OCI-M2 (cell line): ENCODE measurements around the gene RNH1.
A peak's percentile ranks its signal among the peaks of the same experiment; 100 is the strongest.

ENCODE experiments used
- DNase-seq: peaks from one replicate; lab custom pipeline; 2025; ENCODE audit not compliant: unreplicated experiment; lab: John Stamatoyannopoulos, UW

The RNH1 gene

DNA sequence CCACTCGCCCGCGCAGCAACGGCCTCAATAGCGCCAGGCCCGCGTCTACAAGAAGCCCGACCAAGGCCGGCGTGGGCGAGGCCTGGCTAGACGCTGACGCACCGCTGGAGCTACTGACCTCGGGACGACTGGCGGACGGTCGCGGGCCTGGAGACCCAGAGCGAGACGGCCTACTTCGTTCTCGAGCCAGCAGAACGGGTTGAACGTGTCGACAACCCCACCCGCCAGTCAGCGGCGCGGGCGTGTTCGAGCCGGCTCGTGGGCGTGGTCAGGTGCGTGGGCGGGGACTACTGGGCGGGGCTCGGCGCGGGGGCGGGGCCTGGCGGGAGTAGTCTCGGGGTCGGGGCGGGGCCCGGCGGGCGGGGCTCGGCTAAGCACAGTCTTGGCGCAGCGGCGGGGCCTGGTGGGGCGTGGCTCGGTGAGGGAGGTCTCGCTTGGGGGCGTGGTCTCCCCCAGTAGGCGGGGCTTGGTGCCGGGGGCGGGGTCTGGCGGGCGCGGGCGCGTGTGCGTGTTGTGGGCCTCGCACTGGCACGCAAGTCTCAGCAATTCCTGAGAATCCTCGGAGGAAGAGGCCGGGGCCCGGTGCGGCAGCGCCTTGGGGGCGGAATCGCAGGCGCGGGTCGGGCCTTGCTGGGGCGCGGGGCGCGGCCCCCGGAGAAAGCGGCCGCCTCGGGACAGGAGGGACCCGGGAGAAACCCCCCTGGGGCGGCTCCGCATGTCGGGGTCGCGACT lies at the start of gene RNH1:
Gene RNH1 (minus strand): TSS at position 248 of the 732 bp plus-strand sequence. CDS start 5,080 bp downstream, outside the sequence.
- DNase-seq: peak; percentile 60

DNA sequence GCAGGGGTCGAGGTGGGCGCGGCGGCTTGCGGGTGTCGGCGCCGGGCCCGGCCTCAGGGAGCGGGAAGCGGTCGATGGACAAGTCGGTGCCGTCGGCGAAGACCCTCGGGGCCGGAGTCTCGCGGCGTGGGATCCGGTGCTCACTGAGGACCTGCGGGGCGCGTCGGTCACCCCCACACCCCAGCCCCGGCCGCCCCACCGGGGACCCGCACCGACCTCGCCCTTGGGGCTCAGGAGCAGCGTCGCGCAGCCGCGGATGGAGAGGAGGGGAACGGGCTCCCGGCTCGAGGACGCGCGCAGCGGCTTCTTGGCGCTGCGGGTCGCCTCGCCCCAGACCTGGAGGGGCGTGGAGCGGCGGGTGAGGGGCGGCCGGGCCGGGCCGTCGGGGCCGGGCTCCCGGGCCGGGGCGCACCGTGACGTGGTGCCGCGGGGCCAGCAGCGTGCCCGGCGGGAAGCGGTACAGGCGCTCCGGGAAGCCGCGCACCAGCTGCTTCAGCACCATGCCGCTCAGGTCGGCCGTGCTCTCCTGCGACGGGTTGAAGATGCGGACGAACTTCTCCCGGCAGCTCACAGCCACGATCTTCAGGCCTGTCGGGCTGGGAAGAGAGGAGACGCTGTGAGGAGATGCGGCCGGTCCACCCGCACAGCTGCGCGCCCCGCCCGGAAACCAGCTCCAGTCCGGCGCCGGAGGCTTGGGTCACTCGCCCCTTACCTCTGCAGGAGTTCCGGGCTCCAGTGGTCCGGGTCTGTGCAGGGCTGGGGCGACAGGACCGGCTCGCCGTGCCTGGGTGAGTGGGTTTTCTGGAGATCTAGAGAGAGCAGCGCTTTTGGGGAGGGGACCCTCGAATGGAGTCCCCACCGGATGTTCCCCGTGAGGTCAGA lies 49.0 kb upstream of the RNH1 start:
- no peak for DNase-seq

DNA sequence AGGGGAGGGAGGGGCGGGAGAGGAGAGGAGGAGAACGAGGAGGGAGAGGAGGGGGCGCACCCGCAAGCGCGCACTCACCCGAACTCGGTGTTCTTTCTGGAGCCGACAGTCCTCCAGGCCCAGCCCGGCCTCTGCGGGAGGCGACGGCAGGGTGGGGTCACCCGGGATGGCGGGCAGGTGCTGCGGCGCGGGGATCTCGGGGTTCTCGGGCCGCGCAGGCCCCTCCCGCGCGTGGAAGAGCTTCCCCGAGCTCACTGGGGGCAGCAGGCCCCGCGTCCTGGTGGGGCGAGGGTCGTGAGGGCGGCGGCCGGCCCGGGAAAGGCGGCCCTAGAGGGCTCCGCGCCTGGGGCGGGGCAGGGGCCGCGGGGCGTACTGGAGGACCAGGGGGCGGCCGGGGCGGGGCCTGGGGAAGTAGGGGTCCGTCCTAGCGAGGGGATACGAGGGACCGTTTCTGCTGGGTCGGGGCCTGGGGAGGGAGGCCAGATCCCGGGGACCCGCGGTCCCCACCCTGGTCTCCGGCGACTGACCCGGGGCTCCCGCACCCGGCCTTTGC lies 48.3 kb upstream of the RNH1 start:
- no peak for DNase-seq

DNA sequence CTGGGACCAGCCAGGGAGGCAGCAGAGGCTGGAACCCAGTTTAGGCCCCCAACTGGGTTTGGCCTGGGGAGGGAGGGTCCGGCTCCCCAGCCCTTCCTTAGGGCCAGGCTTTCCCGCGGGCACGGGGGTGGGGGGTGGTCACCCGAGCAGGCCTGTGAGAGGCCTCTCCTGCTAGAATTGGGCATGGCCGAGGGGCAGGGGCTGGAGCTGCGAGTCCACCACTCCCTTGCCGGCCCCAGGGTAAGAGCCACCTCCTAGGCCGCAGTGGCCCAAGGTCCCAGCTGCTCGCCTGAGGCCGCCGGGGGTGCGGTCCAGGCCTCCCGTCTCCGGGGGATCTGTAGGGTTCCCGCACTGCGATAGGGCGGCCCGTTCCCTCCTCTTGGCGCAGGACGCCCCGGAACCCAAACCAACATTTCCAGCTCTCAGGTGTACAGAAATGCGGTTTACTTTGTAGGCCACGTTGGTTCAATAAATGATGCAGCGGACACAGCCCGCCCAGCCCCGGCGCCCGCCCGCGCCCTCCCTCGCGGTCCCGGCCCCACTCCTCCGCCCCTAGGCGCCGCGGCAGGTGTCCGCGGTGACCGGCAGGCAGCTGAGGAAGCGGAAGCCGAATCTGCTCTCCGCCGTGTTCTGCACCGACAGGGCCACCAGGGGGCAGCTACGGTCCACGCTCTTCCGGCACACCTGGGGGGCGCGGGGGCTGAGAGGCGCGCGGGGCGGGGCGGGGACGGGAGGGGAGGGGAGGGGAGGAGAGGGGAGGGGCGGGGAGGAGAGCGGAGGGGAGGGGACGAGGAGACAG lies 47.6 kb upstream of the RNH1 start:
- no peak for DNase-seq

DNA sequence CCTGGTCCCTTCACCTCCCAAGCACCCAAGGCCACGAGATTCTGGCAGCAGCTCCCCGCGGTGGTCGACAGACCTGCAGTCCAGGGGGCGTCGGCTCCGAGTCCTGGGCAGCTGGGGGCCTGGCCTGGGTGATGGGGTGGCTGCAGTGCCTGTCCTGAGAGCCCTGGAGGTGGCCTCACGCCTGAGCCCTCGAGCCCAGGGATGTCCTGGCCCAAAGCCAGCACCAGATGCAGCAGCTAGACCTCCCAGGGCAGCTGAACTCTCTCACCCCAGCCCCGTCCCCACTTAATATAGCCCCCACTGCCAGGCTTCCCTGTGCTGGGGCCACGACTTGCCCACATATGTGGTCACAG lies 46.9 kb upstream of the RNH1 start:
- no peak for DNase-seq

DNA sequence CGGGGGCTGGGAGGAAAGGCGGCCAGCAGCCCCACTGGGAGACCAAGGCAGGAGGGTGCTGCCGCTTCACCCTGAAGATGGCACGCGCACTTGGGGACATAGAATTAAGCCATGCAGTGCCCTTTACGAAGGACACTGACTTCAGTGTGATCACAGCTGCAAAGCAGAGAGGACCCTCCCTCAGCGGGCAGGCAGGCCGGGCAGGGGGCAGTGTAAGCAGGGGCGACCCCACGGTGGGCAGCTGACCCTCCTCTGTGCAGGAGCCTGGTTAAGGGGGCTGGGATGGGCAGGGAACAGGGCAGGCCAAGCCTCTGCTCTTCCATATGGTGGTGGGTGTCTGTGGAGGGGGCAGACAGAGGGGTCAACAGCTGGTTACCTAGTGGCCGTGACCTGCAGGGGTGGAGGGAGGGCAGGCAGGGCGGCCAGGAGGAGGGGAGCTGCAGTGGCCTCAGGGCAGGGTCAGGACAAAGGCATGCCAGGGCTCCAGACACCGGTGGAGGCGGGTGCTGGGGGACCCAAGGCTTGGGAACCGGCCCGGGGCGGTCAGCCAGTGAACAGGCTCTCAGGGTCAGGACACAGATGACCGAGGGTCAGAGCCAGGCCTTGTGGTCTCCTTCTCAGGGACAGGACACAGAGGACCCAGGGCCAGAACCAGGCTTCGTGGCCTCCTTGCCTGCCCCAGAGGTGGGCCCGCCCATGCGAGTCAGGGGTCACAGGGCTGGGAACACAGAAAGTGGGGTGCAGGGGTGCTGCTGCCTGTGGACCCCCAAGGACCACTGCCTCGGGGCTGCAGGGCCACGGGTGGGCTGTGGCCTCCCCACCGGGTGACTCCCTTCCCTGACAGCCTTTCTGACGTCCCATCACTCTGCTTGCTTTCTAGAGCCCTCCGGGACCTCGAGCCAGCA lies 46.3 kb upstream of the RNH1 start:
- no peak for DNase-seq

DNA sequence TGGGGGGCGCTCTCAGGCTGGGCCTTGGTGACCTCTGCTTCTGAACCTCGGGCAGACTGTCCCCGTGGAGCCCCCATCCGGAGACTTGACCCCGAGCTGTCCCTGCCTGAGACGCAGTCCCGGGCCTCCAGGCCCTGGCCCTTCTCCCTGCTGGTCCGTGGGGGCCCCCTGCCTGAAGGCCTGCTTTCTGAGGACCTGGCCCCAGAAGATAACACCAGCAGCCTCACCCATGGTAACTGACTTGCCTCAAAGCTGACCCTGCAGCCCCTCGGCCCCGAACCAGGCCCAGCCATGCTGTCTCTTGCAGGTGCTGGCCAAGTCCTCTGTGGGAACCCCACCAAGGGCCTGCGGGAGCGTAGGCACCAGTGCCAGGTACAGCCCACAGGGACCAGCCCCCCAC lies 44.6 kb upstream of the RNH1 start:
- DNase-seq: no peak

DNA sequence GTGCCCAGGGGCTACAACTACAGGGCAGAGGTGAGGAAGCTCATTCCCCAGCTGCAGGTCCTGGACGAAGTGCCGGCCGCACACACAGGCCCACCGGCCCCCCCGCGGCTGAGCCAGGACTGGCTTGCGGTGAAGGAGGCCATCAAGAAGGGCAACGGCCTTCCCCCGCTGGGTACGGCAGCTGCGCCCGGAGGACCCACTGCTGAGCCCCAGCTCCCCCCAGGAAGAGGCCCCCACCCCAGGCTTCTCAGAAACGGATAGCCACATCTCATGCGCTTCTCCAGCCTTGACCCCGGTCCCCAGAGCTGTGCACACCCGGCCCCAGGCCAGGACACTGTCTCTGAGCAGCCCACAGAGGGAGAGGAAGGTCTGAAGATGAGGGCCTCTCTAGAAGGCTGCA lies 44.1 kb upstream of the RNH1 start:
- DNase-seq: no peak

DNA sequence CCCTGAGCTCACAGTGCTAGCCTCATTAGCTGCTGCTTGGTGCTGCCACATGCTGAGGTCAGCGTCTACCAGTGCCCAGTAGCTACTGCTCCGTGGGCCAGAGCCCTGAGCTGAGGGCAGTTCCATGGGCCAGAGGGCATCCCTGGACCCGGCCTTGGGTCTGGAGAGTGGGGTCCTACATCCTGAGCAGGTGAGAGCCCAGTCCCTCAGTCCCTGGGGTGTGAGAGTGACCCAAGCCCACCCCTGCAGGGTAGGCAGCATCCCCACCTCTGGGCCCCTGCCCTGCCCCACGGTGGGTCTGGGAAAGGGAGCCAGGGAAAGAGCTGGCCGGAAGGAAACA lies 43.7 kb upstream of the RNH1 start:
- no peak for DNase-seq

DNA sequence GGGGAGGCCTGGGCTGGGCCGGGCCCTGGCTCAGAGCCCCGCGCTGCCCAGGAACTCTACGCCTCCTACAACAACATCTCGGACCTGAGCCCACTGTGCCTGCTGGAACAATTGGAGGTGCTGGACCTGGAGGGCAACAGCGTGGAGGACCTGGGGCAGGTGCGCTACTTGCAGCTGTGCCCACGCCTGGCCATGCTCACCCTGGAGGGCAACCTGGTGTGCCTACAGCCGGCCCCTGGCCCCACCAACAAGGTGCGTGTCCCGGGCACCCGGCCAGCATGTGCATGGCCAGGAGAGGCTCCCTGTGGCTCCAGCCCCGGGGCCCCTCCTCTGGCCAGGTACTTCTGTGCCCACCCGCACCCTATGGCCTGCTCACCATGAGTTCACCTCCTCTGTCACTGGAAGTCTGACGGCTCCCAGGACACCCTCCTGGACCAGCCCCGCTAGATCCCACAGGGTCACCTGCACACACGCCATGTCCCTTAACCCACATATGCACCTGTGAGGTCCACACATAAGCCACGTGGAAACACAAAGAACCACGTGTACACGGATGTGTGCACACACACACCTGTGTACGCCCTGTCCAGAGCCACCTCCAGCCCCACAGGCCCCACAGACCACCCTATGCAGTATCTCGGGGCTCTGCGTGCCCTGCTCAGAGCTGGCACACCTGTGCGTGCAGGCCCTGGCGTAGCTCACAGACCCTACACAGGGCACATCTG lies 43.1 kb upstream of the RNH1 start:
- no peak for DNase-seq

DNA sequence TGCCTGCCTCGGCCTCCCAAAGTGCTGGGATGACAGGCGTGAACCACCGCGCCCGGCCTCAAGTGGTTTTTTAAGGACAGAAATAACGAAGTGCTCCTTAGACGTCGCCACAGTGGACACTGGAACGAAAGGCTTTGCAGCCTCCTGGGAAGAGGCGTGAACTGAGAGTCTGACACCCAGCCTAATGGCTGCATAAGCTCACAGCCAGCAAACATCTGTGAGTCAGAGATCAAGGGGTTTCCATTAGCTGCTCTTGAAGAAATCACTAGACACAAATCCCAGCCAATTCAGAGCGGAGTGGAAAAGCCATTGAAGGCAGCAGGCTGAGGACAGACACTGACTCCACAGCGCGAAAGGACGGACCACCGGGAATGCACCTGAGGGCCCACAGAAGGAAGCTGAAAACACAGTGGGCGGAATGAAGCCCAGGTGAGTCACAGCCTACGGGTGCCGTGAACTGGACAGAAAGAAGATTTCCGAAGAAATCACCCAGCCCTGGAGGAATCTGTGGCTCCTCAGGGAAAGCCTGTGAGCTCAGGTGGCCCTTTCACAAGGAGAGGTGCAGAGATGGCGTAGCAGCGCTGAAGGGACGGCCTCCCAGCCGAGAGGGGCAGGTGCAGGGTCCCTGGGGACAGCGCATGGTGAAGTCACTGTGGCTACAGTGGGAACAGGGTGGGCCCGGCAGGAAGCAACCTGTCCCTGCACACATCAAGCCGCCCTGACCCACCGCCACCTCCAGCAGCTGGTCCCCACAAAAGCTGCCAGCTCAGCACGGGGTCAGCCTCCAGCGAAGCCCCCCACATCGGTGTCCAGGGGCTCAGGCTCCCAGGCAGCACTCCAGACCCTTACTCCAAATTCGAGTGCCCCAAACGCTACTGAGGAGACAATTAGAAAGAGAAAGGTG lies 41.9 kb upstream of the RNH1 start:
- no peak for DNase-seq

DNA sequence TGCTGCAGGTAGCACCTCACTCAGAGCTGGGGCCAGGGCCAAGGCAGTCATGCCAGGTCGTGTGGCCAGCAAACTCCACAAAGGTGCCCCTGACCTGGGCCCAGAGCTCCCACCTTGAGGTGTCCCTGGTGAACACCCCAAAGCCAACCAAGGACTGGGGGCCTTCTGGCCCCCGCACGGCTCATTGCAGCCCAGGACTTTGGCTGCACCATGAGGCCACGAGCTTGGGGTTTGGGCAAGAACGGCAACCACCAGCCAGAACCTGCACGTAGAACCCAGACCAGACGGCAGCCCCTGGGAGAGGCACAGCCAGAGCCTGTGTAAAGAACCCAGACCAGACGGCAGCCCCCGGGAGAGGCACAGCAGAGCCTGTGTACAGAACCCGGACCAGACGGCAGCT lies 38.1 kb upstream of the RNH1 start:
- DNase-seq: no peak

DNA sequence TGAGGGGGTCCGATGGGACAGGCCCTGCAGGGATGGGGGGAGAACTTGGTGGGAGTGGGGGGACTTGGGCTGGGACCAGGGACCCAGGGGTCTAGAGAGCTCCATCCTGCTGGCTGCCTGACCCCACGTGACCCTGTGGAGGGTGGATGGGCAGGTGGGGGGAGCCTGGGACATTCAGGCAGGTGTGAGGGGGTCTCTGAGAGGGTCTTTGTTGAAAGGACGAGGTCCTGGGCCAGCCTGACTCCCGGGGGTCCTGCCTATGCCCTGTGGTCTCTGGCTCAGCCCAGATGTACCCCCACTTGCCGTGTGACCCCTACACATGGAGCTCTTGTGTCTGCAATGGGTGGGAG lies 37.8 kb upstream of the RNH1 start:
- no peak for DNase-seq

DNA sequence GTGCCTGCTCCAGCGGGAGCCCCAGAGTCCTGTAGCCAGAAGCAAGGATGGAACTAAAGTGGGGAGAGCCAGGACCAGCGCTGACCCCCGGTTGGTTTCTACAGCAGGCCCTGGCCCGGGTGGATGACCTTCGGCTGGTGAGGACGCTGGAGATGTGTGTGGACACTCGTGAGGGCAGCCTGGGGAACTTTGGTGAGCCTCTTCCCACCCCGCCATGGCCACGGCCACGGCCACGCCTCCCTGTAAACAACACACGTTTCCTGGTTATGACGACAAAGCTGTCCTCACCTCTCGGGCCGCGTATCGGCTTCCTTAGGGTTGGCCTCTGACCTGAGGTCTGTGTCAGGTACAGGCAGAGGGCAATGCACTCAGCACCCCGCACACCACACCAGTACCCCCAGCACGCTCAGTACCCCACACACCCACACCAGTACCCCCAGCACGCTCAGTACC lies 34.4 kb upstream of the RNH1 start:
- no peak for DNase-seq

DNA sequence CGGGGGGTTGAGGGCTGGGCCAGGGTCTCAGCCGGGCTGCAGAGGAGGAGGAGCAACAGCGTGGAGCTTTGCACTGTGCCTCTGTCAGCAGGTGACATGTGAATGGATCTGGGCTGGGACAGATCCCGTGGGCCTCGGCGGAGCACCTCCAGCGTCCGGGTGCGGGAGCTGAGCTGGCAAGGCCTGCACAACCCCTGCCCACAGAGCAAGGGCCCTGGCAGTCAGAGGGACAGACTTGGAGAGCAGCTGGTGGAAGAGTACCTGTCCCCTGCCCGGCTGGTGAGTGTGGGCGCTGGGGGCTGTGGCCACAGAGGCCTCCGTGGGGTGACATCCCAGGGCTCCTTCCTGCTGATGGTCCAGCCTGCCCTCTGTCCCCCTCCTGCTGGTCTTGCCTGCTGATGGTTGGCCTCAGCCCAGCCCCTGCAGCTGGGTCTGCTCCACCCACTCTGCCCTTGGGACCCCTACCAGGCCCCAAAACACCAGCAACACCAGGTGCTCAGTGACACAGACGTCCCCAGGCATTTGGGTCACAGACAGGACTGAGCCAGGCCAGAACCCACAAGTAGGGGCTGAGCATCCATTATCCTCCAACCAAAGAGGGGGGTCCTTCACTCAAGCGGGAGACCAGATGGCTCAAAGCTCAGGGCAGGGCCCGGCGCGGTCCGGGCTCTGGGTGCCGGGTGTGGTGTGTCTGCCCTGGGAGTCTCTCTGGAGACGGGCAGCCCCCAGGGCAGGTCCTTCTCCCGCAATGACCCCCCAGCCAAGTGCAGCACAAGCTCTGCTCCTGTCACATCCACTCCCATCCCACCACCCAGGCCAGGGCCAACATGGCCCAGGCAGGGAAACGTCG lies 33.8 kb upstream of the RNH1 start:
- DNase-seq: no peak

DNA sequence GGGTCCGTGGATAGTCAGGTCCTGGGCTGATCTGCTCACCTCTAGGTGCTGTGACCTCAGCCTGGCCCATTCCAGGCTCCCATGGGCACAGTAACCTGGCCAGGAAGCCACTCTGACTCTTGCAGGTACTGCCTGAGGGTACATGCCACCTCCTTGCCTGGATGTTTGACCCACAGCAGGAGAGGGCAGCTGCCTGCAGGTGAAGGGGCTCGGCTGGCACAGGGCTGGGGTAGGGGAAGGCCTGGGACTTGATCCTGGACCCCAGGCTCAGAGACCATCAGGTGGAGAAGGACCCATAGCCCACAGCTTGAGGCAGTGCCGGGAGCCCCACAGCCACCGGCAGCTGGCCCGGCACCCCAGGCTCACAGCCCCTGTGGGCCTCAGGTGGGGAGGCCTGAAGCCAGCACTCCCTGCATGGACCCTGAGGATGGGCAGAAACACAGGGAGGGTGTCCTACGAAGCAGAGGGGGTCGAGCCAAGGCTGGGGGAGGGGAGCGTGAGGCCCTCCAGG lies 33.0 kb upstream of the RNH1 start:
- no peak for DNase-seq

DNA sequence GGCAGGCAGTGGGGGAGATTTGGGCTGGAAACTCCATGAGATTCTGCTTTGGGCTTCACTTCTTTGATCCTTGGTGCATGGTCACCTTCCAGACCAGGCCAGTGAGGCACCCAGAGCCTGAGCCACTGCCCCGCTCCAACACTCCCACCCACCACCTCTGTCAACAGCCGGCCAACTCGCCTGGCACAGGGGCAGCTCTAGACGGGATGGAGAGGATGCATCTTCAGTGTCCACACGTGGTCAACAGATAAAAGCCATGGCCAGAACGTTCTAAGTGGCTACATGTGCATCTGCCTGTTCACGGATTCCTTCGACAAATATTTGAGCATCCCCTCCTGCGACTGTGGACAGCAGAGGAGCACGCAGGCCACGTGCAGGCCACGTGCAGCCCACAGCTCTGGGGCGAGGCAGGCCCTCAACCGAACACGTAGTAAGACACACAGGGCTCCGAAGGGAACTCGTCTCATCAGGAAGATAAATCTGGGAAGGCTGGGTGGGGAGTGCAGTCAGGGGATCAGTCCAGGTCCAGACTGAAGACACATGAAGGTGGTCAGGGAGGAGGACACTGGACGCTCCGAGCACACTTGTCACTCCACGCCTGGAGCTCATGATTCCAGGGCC lies 31.5 kb upstream of the RNH1 start:
- no peak for DNase-seq
